ENCODE results near the gene COX14.
"Not testable (repeated sequence)": the region's sequence is repeated elsewhere in the genome, so short reads cannot be mapped to it uniquely, and the experiment has no call there.

The COX14 gene

DNA sequence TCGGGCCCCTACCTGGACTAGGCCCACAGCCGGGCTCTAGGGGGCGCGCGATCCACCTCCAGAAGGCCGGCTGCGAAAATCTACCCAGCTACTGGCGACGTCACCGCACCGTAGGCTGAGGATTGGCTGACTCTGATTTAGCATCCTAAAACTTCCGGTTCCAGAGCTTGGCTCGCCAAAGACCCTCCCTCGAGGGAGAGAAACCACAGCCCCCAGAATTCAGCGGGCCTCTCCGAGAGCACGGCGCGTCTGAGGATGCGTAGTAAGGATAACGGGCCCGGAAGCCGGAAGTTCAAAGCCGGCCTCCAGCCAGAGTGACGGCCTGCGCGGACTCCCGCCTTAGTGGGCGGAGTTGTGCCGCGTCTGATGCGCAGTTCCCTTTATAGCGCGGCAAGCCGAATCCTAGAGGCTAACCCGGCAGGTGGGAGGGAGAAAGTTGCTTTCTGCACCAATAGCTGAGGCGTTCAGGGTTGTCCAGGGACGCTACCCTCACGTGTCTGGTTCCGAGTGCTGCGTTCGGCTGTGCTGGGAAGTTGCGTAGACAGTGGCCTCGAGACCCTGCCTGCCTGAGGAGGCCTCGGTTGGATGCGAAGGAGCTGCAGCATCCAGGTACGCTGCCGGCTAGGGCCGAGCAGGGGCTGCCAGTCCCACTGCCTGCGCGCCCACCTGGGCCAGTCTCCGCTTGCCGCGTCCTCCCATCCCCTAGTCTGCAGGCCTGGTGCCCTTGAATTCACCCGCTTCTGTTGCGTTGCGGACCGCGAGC lies at the start of gene COX14:
Gene COX14, plus strand, starts transcription at position 544 of the 763 bp plus-strand sequence. CDS start 7,808 bp downstream, outside the sequence.
- DNase-seq (ENCODE audit: low spot score): peak; percentile 100

DNA sequence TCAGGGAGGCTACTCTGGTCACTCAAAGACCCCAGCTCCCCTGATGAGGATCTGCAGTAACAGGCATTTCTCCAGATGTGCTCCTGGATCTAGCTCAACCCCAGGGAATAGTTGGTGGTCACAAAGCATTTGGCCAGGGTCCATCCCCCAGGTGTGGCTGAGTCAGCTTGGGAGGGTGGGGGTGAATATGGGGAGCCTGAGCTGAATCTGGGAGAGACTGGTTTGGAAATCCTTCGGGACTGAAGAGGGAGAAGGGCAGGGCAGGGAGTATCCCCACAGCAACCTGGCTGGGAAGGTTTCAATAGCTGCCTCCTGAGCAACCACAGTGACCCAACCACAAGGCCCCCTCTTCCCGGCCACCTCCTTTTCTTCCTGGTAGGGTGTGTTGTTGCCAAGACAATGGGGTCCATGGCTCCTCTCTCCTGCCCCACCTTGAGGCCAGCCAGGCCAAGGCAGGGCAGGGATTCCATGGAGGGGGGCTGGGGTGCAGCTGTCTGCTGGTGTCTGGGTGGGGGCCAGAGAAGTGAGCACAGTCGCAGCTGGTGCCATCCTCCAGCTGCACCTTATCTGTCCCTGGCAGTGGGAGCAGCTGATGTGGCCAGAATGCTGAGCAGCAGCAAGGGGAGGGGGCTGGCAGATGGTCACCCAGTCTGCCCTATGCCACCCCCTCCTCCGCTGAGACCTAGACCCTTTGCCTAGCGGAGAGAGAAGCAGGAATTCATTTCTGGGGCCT lies 49.1 kb upstream of the COX14 start:
- DNase-seq (ENCODE audit: low spot score): no peak

DNA sequence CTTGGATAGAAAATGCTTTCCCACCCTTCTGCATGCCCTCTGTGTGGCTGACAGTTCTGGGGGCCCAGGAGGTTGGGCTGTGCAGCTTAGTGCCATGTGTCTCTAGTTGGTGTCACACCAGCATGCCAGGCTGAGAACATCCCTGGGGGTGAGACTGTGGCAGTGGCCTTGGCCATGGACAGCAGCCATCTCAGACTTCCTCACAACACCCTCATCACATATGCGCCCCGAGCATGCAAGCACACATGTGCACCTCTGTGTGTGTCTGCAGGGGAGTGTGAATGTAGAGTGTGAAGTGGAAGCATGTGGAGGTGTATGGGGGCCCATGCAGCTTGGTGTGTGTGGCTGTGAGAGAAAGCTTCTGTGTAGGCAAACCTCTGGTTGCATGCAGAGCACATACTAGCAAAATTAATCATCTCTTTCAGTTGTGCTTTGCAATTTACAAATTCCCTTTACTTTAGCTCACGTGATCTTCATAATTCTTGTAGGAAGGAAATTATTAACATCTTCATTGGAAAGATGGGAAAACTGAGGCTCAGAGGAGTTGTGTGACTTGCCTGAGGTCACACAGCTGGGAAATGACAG lies 46.2 kb upstream of the COX14 start:
- no peak for DNase-seq (ENCODE audit: low spot score)

DNA sequence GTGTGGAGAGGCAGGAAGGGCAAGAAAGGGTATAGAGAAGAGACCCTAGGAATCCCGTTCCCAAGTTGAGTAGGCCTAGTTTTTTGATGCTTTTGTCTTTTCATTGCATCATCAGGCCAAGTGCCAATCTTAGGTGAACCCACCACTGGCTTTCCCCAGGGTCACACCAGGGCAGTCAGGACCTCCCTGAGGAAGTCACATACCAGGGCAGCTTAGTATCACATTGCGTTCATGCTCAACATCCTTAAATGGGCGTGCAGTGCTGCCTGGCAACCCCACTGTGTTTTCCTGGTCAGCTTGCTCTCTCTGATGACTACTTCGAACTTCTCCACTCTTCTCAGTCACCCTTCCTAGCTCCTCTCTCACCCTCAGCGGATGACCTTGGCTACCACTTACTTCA lies 45.6 kb upstream of the COX14 start:
- no peak for DNase-seq (ENCODE audit: low spot score)

DNA sequence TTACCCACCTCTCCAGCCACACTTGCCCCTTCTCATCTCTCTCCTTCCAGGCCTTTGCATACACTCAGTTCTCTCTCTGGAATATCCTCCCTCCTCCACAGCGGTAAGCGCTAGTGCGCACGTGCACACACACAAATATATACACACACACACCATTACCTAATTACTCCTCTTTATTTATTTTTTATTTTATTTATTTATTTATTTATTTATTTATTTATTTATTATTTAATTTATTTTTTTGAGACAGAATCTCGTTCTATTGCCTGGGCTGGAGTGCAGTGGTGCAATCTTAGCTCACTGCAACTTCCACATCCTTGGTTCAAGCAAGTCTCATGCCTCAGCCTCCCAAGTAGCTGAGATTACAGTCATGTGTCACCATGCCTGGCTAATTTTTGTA lies 43.0 kb upstream of the COX14 start:
- DNase-seq (ENCODE audit: low spot score): no peak

DNA sequence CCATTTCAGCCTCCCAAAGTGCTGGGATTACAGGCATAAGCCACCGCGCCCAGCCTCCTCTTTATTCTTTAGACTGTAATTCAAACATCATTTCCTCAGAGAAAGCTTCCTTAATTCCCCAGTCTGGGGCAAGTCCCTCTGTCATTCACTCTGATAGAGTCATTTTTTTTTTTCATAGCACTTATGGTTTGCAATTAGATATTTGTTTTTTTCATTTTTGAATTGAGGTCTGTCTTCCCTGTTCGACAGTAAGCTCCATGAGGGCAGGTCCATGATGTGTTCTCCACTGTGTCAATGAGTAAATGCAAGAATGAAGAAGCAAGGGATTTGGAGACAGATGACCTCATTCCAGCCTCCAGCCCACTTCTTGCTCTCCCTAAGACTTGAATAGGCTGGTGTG lies 42.5 kb upstream of the COX14 start:
- DNase-seq (ENCODE audit: low spot score): no peak

DNA sequence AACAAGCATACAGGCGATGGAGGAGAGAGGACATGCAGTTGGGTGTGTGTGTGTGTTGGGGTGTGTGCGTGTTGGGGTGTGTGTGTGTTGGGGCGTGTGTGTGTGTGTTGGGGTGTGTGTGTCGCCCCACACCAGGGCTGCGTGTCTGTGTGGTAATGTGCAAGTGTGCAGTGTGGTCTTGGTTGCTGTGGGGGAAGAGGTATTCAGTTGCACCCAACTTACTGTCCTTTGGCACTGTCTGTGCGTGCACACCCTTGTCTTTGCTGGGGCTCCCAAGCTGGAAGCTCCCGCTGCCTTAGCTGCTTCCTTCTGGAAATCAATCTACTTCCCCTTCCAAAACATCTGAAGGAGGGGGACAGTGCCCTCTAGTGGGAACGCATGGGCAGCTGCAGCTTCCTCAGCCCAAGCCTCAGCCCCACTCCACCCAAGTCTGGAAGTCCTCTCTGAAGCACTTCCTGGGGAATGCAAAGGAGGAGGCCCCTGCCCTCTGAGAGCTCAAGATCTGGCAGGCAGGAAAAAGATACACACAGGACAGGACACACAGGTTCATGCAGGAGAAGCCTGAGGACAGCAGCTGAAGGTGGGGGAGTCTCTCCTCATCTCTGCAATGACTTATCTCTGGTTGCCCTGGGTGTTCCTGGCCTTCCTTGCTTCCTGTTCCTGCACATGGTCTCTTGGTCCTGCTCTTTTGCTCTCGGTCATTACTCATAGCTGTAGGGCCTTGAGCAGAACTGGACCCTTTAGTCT lies 41.5 kb upstream of the COX14 start:
- peak; percentile 82 for DNase-seq (ENCODE audit: low spot score)

DNA sequence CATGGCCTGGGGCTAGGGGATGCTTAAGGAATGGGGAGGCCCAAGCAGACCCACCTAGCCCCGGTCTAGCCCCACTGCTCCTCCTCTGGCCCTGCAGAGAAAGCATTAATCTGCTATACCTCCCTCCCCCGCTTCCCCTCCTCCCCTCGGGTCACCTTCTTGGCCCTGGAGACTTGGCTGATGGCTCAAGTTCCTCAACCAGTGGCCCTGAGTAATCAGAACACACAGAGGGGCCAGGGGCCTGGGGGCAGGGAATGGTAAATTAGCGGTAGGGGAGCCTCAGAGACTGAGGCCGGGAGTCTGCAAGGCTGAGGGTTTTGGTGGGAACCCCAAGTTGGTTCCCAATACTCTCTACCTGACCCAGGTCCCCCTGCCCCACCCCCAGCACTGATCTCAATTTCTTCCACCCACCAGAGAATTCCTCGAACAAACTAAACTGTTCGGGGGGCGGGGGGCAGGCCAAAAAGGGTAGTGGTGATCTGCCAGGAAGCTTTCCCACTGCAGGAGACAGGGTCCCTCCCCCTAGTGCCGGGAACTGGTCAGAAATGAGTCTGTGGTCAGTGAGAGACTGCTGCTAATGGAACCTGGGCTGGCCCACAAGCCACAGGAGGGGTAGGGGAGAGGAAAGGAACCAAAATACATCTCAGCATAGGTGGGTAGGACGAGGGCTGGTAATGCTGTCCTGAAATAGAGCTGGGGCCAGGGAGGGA lies 39.7 kb upstream of the COX14 start:
- no peak for DNase-seq (ENCODE audit: low spot score)

DNA sequence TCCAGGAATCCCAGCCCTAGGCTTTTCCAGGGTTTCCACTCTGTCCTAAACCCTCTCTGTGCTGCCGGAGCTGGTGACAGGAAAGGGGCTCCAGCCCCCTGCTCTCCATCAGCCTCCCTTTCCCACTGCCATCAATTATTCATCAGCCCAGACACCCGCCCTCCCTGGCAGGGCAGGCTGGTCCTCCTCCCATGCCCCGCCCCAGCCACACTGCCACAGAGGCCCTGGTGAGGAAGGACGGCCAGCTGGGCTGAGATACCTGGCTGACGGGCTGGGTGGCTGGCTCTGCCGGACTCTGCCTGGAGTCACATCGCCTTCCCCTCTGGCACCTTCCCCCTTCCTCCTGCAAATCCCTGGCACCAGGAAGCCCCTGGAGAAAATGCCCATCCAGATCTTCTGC lies 38.8 kb upstream of the COX14 start:
- DNase-seq (ENCODE audit: low spot score): no peak

DNA sequence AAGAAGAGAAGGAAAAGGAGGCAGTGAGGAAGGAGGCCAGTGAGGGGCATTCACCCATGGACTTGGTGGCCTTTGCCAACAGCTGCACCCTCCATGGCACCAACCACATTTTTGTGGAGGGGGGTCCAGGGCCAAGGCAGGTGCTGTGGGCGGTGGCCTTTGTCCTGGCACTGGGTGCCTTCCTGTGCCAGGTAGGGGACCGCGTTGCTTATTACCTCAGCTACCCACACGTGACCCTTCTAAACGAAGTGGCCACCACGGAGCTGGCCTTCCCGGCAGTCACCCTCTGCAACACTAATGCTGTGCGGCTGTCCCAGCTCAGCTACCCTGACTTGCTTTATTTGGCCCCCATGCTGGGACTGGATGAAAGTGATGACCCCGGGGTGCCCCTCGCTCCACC lies 38.3 kb upstream of the COX14 start:
- DNase-seq (ENCODE audit: low spot score): no peak

DNA sequence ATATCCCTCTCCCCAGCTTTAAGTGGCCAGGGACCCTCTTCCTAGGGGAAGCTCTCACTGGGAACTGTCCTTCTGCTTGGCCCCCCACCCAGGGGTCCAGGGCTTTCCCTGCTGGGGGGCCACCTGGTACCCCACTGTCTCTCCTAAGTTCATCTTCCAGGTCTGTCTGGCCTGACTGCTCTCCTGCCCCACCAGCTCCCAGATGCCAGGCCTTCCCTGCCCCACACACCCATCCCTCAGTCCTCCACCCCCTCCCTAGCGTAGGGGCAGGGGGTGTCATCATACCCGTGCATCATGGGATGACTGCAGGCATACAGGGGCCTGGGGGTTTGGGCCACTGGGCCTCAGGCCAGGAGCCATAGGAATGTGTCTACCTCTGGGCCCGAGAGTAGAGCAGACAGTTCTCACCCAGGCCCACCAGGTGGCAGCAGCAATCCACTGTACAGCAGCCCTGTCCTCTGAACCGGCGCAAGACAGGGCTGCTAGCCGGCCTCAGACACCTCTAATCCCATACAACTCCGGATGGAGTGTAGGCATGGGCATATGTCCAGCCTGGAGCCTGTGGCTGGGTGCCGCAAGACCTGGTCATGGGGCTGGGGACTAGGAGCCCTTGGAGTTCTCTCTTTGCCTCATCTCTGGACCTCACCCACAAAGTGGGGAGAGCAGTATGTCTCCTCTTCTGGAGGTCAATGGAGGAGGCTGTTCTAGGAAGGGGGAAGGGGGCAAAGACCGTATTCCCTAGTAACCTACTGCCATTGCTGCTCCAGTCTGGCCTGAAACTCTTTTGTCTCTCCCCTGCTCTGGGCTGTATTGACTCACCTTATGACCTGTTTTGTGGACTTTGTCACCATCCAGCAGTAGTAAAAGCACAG lies 36.9 kb upstream of the COX14 start:
- DNase-seq (ENCODE audit: low spot score): no peak

DNA sequence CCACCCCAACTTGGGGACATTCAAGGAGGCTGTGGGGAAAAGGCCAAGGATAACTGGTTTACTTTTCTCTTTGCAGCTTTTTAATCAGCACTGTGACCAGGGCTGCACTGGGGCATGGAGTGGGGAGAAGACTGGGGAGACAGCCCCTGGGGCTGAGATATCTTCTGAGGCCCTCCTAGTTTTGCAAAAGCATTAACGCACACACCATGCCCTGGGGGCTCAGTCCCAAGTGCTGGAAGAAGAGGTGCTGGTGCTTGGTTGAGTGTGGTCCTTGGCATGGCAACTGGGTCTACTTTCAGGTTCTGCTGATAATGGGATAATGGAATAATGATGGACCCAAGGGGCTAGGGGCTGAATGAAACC lies 36.2 kb upstream of the COX14 start:
- no peak for DNase-seq (ENCODE audit: low spot score)

DNA sequence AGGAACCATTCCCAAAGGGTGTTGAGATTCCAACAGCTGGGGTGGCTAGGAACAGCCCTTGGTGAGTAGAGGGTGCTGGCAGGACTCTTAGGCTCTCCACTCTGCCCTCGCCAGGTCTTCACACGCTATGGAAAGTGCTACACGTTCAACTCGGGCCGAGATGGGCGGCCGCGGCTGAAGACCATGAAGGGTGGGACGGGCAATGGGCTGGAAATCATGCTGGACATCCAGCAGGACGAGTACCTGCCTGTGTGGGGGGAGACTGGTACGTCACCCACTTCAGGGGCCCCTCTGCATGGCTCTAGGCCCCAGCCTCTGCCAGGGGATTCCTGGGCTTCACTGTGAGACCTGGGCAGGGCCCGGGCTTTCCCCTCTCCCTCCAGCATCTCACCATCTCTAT lies 34.9 kb upstream of the COX14 start:
- no peak for DNase-seq (ENCODE audit: low spot score)

DNA sequence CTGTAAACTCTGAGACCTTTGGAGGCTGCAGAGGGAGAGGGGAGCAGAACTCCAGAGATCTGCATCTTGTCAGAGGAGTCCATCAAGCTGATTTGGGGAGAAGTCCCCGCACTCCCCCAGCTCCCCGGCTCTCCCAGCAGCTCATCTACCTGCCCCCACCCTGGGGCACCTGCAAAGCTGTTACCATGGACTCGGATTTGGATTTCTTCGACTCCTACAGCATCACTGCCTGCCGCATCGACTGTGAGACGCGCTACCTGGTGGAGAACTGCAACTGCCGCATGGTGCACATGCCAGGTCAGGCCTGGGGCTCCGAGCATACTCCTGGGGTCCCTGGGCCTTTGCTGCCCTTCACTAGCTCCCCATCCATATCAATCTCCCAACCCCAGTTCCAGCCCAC lies 33.8 kb upstream of the COX14 start:
- no peak for DNase-seq (ENCODE audit: low spot score)

DNA sequence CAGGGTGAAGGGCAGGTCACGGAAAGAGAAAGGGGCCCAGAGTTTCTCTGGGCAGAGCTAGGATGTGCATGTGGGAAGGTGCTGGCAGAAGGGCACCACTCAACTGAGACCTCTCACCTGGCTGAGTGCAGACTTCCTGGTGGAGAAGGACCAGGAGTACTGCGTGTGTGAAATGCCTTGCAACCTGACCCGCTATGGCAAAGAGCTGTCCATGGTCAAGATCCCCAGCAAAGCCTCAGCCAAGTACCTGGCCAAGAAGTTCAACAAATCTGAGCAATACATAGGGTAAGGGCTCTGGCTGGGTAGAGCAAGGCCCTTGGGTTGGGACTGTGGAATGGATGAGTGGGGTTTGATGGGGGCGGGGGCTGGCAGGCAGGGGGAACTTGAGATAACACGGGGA lies 32.3 kb upstream of the COX14 start:
- no peak for DNase-seq (ENCODE audit: low spot score)

DNA sequence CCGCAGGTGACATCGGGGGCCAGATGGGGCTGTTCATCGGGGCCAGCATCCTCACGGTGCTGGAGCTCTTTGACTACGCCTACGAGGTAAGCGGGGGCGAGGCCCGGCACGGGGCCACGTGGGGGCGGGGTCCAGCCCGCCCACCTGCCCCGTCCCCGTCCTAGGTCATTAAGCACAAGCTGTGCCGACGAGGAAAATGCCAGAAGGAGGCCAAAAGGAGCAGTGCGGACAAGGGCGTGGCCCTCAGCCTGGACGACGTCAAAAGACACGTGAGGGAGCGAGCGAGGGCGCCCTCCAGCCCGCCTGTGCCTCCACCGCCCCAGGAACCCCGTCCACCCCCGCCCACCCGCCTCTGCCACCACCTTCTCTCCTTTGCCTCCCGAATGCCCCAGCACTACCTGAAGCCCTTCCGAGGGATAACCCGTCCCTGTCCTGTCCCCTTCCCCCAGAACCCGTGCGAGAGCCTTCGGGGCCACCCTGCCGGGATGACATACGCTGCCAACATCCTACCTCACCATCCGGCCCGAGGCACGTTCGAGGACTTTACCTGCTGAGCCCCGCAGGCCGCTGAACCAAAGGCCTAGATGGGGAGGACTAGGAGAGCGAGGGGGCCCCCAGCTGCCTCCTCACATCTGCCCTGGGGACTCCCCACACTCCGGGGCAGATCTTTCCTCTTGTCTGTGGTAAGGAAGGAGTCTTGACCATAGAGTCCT lies 30.8 kb upstream of the COX14 start:
- DNase-seq (ENCODE audit: low spot score): no peak

DNA sequence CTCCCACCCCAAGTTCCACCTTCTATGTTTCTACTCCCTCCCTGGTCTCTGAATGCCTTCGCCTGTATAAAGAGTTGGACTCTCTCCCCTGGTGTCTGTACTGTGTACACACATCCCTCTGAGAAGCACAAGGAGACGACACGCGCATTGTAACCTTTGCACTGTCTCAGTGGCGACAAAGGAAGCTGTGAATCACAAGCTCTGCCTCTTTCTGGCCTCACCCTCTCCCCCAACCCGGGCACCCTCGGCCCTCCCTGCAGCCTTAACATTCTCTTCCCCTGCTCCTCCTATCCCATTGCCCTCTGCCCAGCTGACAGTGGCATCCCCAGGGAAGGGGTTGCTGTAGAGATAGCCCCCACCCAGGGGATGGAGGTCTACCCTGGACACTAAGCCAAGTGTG lies 29.4 kb upstream of the COX14 start:
- DNase-seq (ENCODE audit: low spot score): no peak

DNA sequence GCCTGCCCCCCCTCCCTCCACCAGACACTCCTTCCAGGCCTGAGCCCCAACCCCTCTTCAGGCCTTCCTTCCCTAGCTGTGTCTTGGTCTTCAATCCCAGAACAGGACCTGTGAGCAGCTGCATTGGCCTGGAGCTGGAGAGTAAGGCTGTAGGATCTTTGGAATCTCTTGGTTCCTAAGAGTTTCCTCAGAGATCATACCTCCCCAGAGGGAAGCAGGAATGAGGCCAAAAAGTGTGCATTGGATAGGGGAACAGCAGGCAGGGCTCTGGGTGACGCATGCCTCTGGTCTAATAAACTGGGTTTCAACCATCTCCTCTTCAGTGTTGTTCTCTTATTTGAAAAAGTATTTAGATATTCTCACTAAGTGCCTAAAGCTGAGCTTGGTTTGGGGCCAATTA lies 28.7 kb upstream of the COX14 start:
- DNase-seq (ENCODE audit: low spot score): no peak

DNA sequence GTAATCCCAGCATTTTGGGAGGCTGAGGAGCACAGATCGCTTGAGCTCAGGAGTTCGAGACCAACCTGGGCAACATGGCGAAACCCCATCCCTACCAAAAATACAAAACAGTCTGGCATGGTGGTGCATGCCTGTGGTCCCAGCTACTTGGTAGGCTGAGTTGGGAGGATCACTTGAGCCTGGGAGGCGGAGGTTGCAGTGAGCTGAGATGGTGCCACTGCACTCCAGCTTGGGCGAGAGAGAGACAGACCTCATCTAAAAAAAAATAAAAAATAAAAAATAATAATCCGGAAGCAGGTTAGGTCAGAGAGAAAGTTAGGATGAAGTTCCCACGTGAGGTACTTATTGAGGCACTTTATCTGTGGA lies 27.6 kb upstream of the COX14 start:
- DNase-seq (ENCODE audit: low spot score): not testable (repeated sequence)
